Measurements from ENCODE around the gene TMEM234.
A peak's percentile ranks its signal among the peaks of the same experiment; 100 is the strongest.

The TMEM234 gene

GRCh38 chr1:32239790-32240139 is 17.6 kb upstream of the TMEM234 start:
- no peak for DNase-seq (ENCODE audit: low read depth)

- no peak for DNase-seq (ENCODE audit: low read depth)
Measured at GRCh38 chr1:32239337-32239736, 17.2 kb upstream of the TMEM234 start.

- DNase-seq (ENCODE audit: low read depth): no peak
Measured at GRCh38 chr1:32234792-32235191, 12.6 kb upstream of the TMEM234 start.

DNA sequence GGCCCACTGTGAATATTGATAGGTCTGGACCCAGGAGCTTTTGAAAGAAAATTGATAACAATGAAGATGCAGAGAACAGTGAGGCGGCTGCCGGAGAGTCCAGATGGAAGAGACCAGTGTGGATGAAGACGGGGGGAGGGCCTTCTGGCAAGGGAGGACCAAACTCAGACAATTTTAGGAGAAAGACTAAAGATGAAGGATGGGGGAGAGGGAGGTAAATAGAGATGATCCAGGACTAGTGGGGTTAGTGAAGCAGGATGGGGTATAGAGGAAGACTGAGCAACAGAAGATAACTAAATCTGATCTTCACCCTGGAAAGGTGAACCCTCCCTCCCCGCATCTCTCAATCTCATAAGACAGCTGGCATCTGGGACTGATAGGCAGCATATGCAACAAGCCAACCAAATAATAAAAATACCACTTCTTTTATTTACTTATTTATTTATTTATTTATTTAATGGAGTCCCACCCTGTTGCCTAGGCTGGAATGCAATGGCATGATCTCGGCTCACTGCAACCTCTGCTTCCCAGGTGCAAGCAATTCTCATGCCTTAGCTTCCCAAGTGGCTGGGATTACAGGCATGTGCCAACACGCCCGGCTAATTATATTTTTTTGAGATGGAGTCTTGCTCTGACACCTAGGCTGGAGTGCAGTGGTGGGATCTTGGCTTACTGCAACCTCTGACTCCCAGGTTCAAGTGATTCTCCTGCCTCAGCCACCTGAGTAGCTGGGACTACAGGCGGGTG is 10.6 kb upstream of the TMEM234 start:
- DNase-seq (ENCODE audit: low read depth): no peak

- DNase-seq (ENCODE audit: low read depth): no peak
Measured at GRCh38 chr1:32231843-32232432, 9.8 kb upstream of the TMEM234 start.

DNA sequence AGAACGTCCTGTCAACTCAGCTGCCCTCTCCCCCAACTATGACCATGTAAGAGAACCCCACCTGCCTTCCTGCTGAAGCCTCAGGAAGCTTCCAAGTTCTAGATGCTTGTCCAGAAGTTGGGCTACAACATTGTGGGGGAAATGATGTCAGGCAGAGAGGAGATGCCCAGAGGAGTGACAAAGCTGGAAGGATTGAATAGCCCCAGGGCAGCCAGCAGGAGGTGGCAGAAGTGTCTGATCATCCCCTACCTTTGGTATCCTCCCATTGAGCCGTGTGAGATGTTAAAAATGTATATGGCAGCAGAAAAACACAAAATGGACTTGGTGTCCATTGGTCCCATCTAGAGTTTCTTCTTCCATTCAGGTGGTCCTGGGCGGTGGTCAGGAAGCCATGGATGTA is 6.6 kb upstream of the TMEM234 start:
- DNase-seq (ENCODE audit: low read depth): no peak

GRCh38 chr1:32224285-32224684 is 2.1 kb upstream of the TMEM234 start:
- no peak for DNase-seq (ENCODE audit: low read depth)

- no peak for DNase-seq (ENCODE audit: low read depth)
Measured at GRCh38 chr1:32223683-32224082, 1.5 kb upstream of the TMEM234 start.

- DNase-seq (ENCODE audit: low read depth): no peak
Measured at GRCh38 chr1:32221581-32221979, 573 bp downstream of the TMEM234 start.

DNA sequence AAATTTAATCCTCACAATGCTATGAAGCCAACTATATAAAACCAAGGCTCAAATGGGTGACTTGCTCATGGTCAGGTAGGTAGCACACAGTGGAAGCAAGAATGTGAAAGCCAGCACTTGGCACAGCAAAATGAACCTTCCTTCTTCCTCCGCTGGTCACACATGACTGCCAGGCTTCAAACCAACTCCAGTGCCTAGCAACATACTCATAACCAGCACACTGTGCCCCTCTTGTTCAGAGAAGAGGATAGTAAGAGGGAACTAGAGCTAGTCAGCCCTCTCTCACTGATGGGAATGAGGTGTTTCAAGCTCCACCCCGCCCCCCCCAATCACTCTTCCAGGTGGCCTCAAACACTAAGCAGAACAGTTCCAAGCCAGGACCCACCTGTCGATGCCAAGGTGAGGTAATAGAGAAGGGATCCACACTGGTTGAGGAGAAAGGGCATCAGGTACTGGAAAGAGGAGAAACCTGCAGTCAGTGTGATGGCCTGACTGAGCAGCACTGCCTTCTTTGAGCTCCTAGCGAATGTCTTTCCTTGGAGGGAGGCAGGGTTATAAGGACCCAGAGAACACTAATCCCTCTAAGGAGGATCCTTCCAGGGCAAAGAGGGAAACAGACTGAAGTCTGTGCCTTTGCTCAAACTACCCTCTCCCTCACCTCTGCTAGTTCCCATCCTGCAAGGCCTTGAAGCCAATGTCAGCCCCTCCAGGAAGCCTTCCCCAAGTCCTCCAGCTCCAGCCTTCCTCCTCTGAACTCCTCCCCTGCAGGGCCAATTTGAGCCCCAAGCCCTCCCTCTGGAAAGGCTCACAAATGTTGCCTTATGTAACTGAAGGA is 1.2 kb downstream of the TMEM234 start:
- no peak for DNase-seq (ENCODE audit: low read depth)

GRCh38 chr1:32219022-32219421 is 3.1 kb downstream of the TMEM234 start:
- no peak for DNase-seq (ENCODE audit: low read depth)

DNA sequence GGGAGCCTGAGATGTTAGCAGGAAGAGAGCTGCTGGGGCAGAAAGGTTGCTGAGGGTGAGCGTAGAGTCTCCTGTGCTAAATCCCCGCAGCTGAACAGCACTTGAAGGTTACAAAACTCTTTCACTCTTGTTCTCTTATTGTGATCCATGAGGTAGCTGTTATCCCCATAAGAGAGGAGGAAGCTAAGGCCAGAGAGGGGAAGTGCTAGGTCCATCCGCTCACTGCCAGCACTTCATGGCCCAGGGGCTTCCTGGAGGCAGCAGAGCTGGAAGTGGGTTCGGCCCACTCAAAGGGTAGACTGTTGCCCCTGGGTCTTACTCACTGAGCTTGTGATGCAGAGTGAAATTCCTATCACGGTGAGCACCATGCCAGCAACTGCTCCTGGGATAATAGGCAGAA is 5.6 kb downstream of the TMEM234 start:
- DNase-seq (ENCODE audit: low read depth): no peak

- peak; percentile 45 for DNase-seq (ENCODE audit: low read depth)
Measured at GRCh38 chr1:32215629-32216480, 6.3 kb downstream of the TMEM234 start.

GRCh38 chr1:32208891-32209328 is 13.2 kb downstream of the TMEM234 start, which contains the start of gene DCDC2B:
Gene DCDC2B (plus strand): TSS chr1:32209089. CDS start chr1:32209094, 5 bp downstream.
- no peak for DNase-seq (ENCODE audit: low read depth)

DNA sequence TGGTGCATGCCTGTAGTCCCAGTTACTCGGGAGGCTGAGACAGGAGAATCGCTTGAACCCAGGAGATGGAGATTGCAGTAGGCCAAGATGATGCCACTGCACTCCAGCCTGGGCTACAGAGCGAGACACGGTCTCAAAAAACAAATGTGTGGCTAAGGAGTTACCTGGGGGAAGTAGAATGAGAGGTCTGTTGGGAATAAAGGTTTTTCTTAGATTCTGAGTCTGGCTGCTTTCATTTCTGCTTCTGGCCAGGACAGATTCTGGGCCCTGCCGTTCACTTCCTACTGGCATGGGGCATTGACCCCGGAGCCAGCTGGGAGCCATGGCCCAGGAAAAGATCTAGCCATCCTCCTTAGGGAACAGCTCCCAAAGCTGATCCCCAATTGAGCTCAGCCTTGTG is 13.7 kb downstream of the TMEM234 start:
- DNase-seq (ENCODE audit: low read depth): no peak

- DNase-seq (ENCODE audit: low read depth): peak; percentile 61
Measured at GRCh38 chr1:32205401-32206370, 16.5 kb downstream of the TMEM234 start, which contains the start of gene IQCC. Gene IQCC (plus strand): TSS chr1:32205671. CDS start chr1:32205682, 11 bp downstream.

DNA sequence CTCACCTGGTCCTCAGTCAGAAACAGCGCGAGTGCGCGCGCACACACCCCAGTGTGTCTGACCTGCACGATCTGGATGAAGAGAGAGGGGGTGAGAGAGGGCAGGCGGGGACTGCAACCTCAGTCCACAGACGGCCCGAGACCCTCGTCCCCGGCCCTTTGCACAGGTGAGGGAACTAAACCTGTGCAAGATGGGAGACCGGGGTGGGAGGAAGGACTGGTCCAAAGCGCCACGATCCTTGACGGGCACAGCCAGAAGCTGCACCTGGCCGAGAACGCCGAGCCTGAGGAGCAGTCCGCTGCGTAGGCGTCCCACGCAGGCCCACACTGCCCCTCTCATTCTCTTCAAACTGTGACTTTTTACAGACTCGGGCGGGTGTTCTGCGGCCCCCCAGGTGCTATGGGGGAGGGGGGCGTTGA is 17.2 kb downstream of the TMEM234 start:
- no peak for DNase-seq (ENCODE audit: low read depth)

GRCh38 chr1:32201011-32201855 is 20.9 kb downstream of the TMEM234 start:
- DNase-seq (ENCODE audit: low read depth): no peak

- DNase-seq (ENCODE audit: low read depth): no peak
Measured at GRCh38 chr1:32200226-32201010, 21.7 kb downstream of the TMEM234 start, which contains the start of gene CCDC28B. Gene CCDC28B (plus strand): TSS chr1:32200595. CDS start chr1:32201936, 1,341 bp downstream.

All from stromal cell of bone marrow (primary cell).